Retinal pigment epithelial cell (primary cell): ENCODE results near the gene SLC43A2.
A peak's percentile ranks its signal among the peaks of the same experiment; 100 is the strongest.

ENCODE experiments used
- DNase-seq: peaks from one replicate; pipeline ENCODE4 v3.0.0-alpha.2; 2010; ENCODE audit warnings: low read depth
- H3K4me3 ChIP-seq: 2 replicates; pipeline ENCODE4 v1.5.1; 2011; ENCODE audit warnings: mild to moderate bottlenecking, low read length, control low read depth, moderate library complexity
- TF ChIP-seq, protein P1 (sequence below): conservative IDR thresholded peaks from 2 replicates; pipeline ENCODE4 v1.5.1; 2011; ENCODE audit warnings: low read depth, low read length, control low read depth, inconsistent platforms

The SLC43A2 gene

DNA sequence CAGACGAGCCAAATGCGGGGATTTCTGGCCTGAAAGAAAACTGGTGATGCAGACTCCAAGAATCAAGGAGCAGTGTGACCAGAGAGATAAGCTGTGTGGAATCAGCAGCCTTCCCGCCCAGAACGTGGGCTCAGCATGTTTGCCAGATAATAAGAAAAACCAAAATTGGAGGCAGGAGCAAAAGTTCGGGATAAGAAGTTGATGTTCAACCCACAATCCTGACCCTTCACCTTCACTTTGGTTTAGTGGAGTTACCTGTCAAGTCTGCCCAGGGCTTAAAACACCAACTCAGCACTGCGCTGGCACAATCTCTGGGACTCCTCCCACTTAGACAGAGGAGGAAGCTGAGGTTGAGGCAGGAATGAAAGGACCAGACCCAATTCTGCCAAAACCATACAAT, 3.1 kb downstream of the SLC43A2 start:
- H3K4me3 ChIP-seq = no peak overlapping the region
- DNase-seq = no peak
- TF ChIP-seq, protein P1, sequence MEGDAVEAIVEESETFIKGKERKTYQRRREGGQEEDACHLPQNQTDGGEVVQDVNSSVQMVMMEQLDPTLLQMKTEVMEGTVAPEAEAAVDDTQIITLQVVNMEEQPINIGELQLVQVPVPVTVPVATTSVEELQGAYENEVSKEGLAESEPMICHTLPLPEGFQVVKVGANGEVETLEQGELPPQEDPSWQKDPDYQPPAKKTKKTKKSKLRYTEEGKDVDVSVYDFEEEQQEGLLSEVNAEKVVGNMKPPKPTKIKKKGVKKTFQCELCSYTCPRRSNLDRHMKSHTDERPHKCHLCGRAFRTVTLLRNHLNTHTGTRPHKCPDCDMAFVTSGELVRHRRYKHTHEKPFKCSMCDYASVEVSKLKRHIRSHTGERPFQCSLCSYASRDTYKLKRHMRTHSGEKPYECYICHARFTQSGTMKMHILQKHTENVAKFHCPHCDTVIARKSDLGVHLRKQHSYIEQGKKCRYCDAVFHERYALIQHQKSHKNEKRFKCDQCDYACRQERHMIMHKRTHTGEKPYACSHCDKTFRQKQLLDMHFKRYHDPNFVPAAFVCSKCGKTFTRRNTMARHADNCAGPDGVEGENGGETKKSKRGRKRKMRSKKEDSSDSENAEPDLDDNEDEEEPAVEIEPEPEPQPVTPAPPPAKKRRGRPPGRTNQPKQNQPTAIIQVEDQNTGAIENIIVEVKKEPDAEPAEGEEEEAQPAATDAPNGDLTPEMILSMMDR = no peak

DNA sequence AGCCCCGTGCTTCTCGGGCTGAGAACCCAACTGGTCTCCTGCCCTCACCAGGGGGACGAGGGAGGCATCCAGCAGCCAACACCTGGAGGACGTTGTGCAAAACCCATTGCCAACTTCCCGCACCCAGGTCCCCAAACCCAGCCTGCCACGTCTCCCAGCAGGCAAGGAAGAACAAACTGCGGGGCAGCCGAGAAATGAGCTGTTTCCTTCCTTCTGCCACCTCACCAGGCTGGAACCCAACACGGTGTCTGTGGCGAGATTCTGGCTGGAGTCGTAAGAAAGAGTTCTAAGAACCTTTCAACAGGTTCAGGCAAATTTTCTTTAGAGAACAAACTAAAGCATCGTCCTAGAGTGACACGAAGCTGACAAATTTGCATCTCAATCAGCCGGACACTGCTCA, 3.6 kb downstream of the SLC43A2 start:
- TF ChIP-seq, protein P1 = no peak
- H3K4me3 ChIP-seq = no peak overlapping the region
- no peak for DNase-seq

DNA sequence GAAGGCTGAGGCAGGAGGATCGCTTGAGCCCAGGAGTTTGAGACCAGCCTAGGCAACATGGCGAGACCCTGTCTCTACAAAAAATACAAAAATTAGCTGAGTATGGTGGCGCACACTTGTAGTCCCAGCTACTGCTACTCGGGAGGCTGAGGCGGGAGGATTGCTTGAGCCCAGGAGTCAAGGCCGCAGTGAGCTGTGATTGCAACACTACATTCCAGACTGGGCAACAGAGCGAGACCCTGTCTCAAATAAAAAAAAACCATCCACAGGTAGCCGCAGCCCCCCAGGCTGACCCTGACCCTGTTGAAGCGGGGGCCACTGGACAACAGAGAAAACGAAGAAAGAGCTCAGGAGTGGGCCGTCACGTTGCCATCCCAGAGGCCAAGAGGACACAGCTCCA, 4.0 kb downstream of the SLC43A2 start:
- TF ChIP-seq, protein P1 = no peak
- H3K4me3 ChIP-seq = no peak overlapping the region
- DNase-seq = no peak

DNA sequence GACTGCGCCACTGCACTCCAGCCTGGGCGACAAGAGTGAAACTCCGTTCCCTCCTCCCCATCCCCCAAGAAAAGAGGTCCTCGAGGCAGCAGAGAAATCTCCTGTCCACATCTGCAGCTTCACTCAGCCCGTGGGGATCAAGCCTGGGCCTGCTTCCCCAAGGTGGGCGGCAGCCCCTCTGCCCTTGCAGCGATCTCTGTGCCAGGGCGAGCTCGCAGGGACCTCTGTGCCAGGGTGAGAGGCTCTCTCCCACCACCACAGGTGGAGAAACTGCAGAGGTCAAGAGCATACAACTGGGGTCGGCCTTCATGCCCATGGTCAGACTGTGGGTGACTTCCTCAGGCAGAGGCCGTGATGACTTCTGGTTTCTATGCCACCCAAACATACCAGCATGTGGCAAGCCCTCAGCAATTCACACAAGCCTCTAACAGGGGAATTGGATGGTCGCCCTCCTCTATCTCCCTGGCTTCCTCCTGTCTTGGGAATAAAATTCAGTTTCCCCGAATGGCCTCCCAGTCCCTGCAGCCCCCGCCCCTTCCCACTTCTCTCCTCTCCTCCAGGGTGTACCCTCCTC, 5.5 kb downstream of the SLC43A2 start:
- no peak for DNase-seq
- no peak overlapping the region for H3K4me3 ChIP-seq
- TF ChIP-seq, protein P1 = no peak

DNA sequence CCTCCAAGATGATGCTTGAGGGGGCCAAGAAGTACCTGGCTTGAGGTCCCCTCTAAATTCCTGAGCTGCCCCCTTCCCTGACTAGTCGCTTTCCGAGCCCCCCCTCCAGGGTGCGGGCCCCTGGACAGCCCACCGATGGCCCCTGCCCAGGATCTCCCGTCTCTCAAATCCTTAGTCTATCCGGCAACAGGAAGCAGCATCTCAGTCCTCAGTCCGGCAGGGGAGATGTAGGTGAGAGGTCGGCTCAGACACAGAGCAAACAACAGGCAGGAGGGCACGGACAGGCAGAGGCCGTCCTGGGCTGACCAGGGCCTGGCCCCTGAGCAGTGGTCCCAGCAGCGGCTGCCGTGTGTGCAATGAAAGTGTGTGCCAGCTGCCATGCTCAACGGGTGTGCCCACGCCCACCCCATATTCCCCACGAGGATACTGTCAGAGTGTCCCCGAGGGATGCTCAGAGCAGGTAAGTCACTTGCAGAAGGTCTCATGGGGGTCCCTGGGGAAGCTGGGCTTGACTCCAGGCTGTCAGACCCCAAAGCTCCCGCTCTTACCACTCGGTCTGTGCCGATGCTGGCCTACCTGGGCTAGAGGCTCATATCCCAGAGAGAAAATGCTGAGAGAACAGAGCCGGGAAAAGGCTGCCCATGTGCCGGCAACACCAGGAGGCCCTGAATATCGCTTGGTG, 7.2 kb downstream of the SLC43A2 start:
- TF ChIP-seq, protein P1 = no peak
- H3K4me3 ChIP-seq = no peak overlapping the region
- DNase-seq = no peak

DNA sequence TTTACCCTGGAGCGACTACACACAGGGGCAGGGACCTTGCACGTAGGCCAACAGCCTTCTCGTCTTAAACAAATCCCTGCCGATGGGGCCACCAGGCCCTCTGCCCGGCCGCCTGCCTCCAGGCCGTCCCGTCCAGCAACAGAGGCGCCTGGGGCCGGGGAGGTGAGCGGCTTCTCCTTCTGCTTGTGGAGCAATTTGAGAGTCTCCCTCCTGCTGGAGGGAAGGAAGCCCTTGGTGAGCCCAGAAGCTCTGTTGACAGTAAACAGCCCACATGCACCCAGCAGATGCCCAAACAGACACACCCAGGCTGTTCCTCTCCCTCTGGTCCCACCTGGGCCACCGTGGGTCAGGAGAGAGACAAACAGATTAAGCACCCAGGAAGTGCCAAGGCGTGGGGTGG, 8.1 kb downstream of the SLC43A2 start:
- DNase-seq = no peak
- H3K4me3 ChIP-seq = no peak overlapping the region
- TF ChIP-seq, protein P1 = no peak

DNA sequence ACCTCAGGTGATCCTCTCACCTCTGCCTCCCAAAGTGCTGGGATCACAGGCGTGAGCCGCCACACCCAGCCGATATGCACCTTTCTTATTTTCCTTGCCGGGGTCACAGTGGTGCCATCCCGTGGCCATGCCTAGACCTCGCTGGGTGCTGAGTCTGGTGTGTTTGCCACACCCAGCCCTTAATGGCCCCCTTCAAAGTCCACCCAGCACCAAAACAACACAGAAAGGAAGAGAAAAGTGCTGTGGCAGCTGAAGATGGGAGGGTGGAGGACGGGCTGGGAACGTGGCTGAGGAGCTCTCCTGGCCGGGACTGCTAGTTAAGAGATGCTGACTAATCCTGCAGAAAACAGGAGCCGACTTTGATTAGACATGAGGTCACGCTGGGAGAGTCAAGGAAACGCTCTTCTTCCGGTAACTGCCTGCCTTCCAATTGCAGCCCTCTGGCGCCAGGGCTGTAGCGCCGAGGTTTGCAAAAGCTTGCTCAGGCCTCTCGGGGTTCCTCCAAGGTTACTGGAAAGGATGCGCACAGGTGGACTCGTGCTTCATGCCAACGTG, 10.9 kb downstream of the SLC43A2 start:
- TF ChIP-seq, protein P1 = no peak
- DNase-seq = peak; percentile 31
- no peak overlapping the region for H3K4me3 ChIP-seq
